HUES6 (cell line): Measurements from ENCODE around the gene IFI44.

ENCODE experiments used
- H3K27ac ChIP-seq: 2 replicates; pipeline ENCODE4 v1.7.0; 2013; ENCODE audit warnings: low read depth, mild to moderate bottlenecking, low read length, inconsistent platforms
- H3K27me3 ChIP-seq: 2 replicates; pipeline ENCODE4 v1.6.1; 2013; ENCODE audit warnings: low read length; ENCODE audit not compliant: control insufficient read depth, insufficient read depth
- H3K36me3 ChIP-seq: 2 replicates; pipeline ENCODE4 v1.6.1; 2013; ENCODE audit warnings: low read length; ENCODE audit not compliant: control insufficient read depth, insufficient read depth
- H3K4me1 ChIP-seq: 2 replicates; pipeline ENCODE4 v1.6.1; 2013; ENCODE audit warnings: low read length; ENCODE audit not compliant: control insufficient read depth, insufficient read depth
- H3K4me3 ChIP-seq: 2 replicates; pipeline ENCODE4 v1.5.1; 2013; ENCODE audit warnings: low read depth, low read length
- H3K9ac ChIP-seq: one replicate; pipeline ENCODE4 v1.6.1; 2013; ENCODE audit warnings: mild to moderate bottlenecking, low read length
- H3K9me3 ChIP-seq: 2 replicates; pipeline ENCODE4 v1.6.1; 2013; ENCODE audit warnings: low read depth, low read length; ENCODE audit not compliant: control insufficient read depth, insufficient read depth

The IFI44 gene

GRCh38 chr1:78649628-78650027 is at the start of gene IFI44:
TSS of gene IFI44 (plus strand) at chr1:78649831. CDS start at chr1:78650196, 365 bp downstream.
- H3K4me3 ChIP-seq, result no peak within 1 kb of the TSS
- H3K27me3 ChIP-seq, result peaks cover 5% of the 10 kb centered on the region
- peaks cover 11% of the 10 kb centered on the region; the same call in 1 of the 2 replicates for H3K9me3 ChIP-seq
- no peak within 1 kb of the TSS for H3K27ac ChIP-seq
- H3K9ac ChIP-seq, result no peak within 1 kb of the TSS
- no peaks in the 10 kb centered on the region for H3K4me1 ChIP-seq
- no peaks in the 10 kb centered on the region for H3K36me3 ChIP-seq

- Histone ChIP-seq H3K4me3 (no peak overlapping the region), H3K9ac (no peak overlapping the region), H3K4me1 (no peaks in the 10 kb centered on the region), H3K36me3 (no peaks in the 10 kb centered on the region), H3K27ac (no peak overlapping the region), H3K9me3 (no peaks in the 10 kb centered on the region), H3K27me3 (no peaks in the 10 kb centered on the region)
These were observed 48.6 kb upstream of the IFI44 start for GRCh38 chr1:78601068-78601467.

GRCh38 chr1:78603206-78603605 is 46.4 kb upstream of the IFI44 start:
- Histone ChIP-seq H3K27ac (no peak overlapping the region), H3K9me3 (no peaks in the 10 kb centered on the region), H3K27me3 (no peaks in the 10 kb centered on the region), H3K4me1 (no peaks in the 10 kb centered on the region; the same call in 1 of the 2 replicates), H3K4me3 (no peak overlapping the region), H3K9ac (no peak overlapping the region), H3K36me3 (no peaks in the 10 kb centered on the region)

- no peak overlapping the region for H3K9ac ChIP-seq
- no peaks in the 10 kb centered on the region for H3K9me3 ChIP-seq
- H3K36me3 ChIP-seq, result no peaks in the 10 kb centered on the region
- H3K27ac ChIP-seq, result no peak overlapping the region
- no peaks in the 10 kb centered on the region for H3K27me3 ChIP-seq
- H3K4me1 ChIP-seq, result no peaks in the 10 kb centered on the region; the same call in 1 of the 2 replicates
- no peak overlapping the region for H3K4me3 ChIP-seq
These were observed 45.0 kb upstream of the IFI44 start for GRCh38 chr1:78604643-78605042.

- no peaks in the 10 kb centered on the region; the same call in 1 of the 2 replicates for H3K4me1 ChIP-seq
- H3K27ac ChIP-seq, result no peak overlapping the region
- no peak overlapping the region for H3K4me3 ChIP-seq
- H3K27me3 ChIP-seq, result no peaks in the 10 kb centered on the region
- no peaks in the 10 kb centered on the region for H3K36me3 ChIP-seq
- H3K9me3 ChIP-seq, result no peaks in the 10 kb centered on the region
- no peak overlapping the region for H3K9ac ChIP-seq
These were observed 43.4 kb upstream of the IFI44 start for GRCh38 chr1:78606274-78606673.

- no peak overlapping the region for H3K27ac ChIP-seq
- no peaks in the 10 kb centered on the region for H3K27me3 ChIP-seq
- no peak overlapping the region; the same call in 1 of the 2 replicates for H3K4me3 ChIP-seq
- no peaks in the 10 kb centered on the region for H3K9me3 ChIP-seq
- no peaks in the 10 kb centered on the region; the same call in 1 of the 2 replicates for H3K4me1 ChIP-seq
- H3K36me3 ChIP-seq, result no peaks in the 10 kb centered on the region
- H3K9ac ChIP-seq, result no peak overlapping the region
These were observed 42.2 kb upstream of the IFI44 start for GRCh38 chr1:78607334-78607927.

GRCh38 chr1:78607944-78608343 is 41.7 kb upstream of the IFI44 start:
- no peaks in the 10 kb centered on the region for H3K36me3 ChIP-seq
- no peaks in the 10 kb centered on the region for H3K27me3 ChIP-seq
- no peaks in the 10 kb centered on the region for H3K9me3 ChIP-seq
- H3K4me3 ChIP-seq, result no peak overlapping the region; the same call in 1 of the 2 replicates
- H3K9ac ChIP-seq, result no peak overlapping the region
- no peak overlapping the region for H3K27ac ChIP-seq
- H3K4me1 ChIP-seq, result no peaks in the 10 kb centered on the region; the same call in 1 of the 2 replicates

GRCh38 chr1:78617615-78618026 is 32.0 kb upstream of the IFI44 start:
- Histone ChIP-seq H3K9ac (no peak overlapping the region), H3K27ac (no peak overlapping the region), H3K4me1 (peaks cover 4% of the 10 kb centered on the region), H3K9me3 (no peaks in the 10 kb centered on the region), H3K27me3 (no peaks in the 10 kb centered on the region), H3K36me3 (no peaks in the 10 kb centered on the region), H3K4me3 (no peak overlapping the region)

GRCh38 chr1:78619032-78619431 is 30.6 kb upstream of the IFI44 start:
- Histone ChIP-seq H3K9me3 (no peaks in the 10 kb centered on the region), H3K36me3 (no peaks in the 10 kb centered on the region), H3K9ac (no peak overlapping the region), H3K27me3 (no peaks in the 10 kb centered on the region), H3K4me1 (peaks cover 4% of the 10 kb centered on the region), H3K27ac (no peak overlapping the region), H3K4me3 (no peak overlapping the region)

GRCh38 chr1:78619446-78619802 is 30.2 kb upstream of the IFI44 start:
- Histone ChIP-seq H3K9ac (no peak overlapping the region), H3K4me1 (peaks cover 4% of the 10 kb centered on the region), H3K4me3 (no peak overlapping the region), H3K27ac (no peak overlapping the region), H3K36me3 (no peaks in the 10 kb centered on the region), H3K27me3 (no peaks in the 10 kb centered on the region), H3K9me3 (no peaks in the 10 kb centered on the region)

- Histone ChIP-seq H3K36me3 (no peaks in the 10 kb centered on the region), H3K4me3 (no peak within 1 kb of the TSS), H3K9me3 (no peaks in the 10 kb centered on the region), H3K9ac (no peak within 1 kb of the TSS), H3K27me3 (no peaks in the 10 kb centered on the region), H3K27ac (no peak within 1 kb of the TSS), H3K4me1 (peaks cover 4% of the 10 kb centered on the region)
These were observed 29.6 kb upstream of the IFI44 start, which contains the start of gene IFI44L for GRCh38 chr1:78619803-78620579. TSS of gene IFI44L (plus strand) at chr1:78620448. CDS start at chr1:78627916, 7,468 bp downstream.
